Measurements from ENCODE around the gene NOC4L. TPM values are rescaled to one million over a fixed set of nuclear protein-coding genes. Genes with fewer than 3 reads are reported as not detected.

Gene NOC4L
- total RNA-seq, 4 donors from 2014 or later = 10.4 to 15.4 (median 11.5) TPM

DNA sequence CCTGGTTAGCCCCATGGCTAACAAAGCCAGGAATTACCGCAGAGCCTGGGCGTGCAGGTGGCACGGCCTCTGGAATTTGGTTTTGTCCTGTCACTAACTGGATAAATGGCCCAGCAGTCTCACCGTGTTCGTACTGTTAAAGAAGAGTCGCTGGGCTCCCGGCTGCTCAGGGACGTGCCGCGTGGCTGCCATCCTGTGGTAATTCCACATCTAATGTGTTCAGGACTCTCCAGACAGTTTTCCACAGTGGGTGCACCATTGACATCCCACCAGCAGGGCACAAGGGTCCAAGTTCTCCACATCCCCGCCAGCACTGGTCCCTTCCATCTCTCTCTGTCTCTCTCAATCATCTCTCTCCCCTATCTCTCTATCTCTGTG is 19.6 kb downstream of the NOC4L start:
- Histone ChIP-seq H3K9me3 (no peaks in the 10 kb centered on the region), H3K4me3 (no peak overlapping the region), H3K4me1 (peaks cover 0 to 20% (median 16%) of the 10 kb centered on the region in 4 donors), H3K36me3 (no peaks in the 10 kb centered on the region), H3K27ac (replicated peaks in 1 of 4) (no peak overlapping the region), H3K27me3 (peaks cover 0 to 70% (median 5%) of the 10 kb centered on the region in 4 donors)
- intact Hi-C loops (cut with DNase I) = no loop called here
- no peak for DNase-seq (ENCODE audit: extremely low spot score)
- TF ChIP-seq POLR2AphosphoS5 (IDR thresholded peaks at IDR 0.05) = no peak
- TF ChIP-seq, protein P1, sequence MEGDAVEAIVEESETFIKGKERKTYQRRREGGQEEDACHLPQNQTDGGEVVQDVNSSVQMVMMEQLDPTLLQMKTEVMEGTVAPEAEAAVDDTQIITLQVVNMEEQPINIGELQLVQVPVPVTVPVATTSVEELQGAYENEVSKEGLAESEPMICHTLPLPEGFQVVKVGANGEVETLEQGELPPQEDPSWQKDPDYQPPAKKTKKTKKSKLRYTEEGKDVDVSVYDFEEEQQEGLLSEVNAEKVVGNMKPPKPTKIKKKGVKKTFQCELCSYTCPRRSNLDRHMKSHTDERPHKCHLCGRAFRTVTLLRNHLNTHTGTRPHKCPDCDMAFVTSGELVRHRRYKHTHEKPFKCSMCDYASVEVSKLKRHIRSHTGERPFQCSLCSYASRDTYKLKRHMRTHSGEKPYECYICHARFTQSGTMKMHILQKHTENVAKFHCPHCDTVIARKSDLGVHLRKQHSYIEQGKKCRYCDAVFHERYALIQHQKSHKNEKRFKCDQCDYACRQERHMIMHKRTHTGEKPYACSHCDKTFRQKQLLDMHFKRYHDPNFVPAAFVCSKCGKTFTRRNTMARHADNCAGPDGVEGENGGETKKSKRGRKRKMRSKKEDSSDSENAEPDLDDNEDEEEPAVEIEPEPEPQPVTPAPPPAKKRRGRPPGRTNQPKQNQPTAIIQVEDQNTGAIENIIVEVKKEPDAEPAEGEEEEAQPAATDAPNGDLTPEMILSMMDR (IDR thresholded peaks at IDR 0.05) = peak in 1 of 3 experiments; percentile 4
- WGBS = 56% methylated on average over 11 of the region's 11 CpGs

DNA sequence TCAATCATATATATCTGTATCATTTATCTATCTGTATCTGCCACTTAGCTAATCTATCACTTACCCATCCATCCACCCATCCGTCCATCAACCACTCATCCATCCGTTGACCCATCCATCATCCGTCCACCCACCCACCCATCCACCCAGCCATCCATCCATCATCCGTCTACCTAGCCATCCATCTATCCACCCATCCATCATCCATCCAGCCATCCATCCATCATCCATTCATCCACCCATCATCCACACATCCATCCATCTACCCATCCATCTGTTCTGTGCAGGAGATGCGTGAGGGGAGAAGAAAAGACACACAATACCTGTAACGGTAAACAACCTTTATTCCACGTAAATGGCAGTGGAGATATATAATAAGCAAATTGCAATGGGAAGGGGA is 20.2 kb downstream of the NOC4L start:
- TF ChIP-seq, protein P1 (IDR thresholded peaks at IDR 0.05) = no peak
- no peak for TF ChIP-seq POLR2A (IDR thresholded peaks at IDR 0.05; ENCODE audit: low read depth)
- no peak for TF ChIP-seq POLR2AphosphoS5 (IDR thresholded peaks at IDR 0.05)
- TF ChIP-seq EP300 (IDR thresholded peaks at IDR 0.05) = no peak
- H3K36me3 ChIP-seq = no peaks in the 10 kb centered on the region
- H3K27me3 ChIP-seq = peaks cover 0 to 76% (median 5%) of the 10 kb centered on the region in 4 donors
- intact Hi-C loops (cut with DNase I) = no loop called here
- 85% methylated on average over 7 of the region's 7 CpGs for WGBS
- no peaks in the 10 kb centered on the region for H3K9me3 ChIP-seq
- no peak overlapping the region for H3K27ac ChIP-seq (replicated peaks in 1 of 4)
- peaks cover 0 to 20% (median 16%) of the 10 kb centered on the region in 4 donors for H3K4me1 ChIP-seq
- H3K4me3 ChIP-seq = no peak overlapping the region
- DNase-seq (ENCODE audit: extremely low spot score) = no peak

DNA sequence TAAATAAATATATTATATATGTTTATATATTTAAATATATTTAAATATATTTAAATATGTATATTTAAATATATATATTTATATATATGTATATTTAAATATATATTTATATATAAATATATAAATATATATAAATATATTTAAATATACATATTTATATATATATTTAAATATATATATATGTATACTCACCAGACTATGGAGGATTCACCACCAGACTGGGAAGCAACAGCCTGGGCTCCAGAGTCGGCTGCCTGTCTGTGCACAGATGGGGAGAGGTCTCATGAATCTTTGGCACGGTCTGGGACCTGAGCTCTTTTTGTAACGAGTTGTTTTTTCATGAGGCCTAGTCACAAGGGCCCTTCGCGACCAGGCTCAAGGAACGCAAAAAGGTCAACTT is 21.3 kb downstream of the NOC4L start:
- TF ChIP-seq, protein P1 (IDR thresholded peaks at IDR 0.05) = no peak
- no peak for TF ChIP-seq EP300 (IDR thresholded peaks at IDR 0.05)
- TF ChIP-seq POLR2AphosphoS5 (IDR thresholded peaks at IDR 0.05) = no peak
- TF ChIP-seq POLR2A (IDR thresholded peaks at IDR 0.05; ENCODE audit: low read depth) = no peak
- WGBS = 96% methylated on average over 6 of the region's 6 CpGs
- H3K27me3 ChIP-seq = peaks cover 0 to 85% (median 7%) of the 10 kb centered on the region in 4 donors
- intact Hi-C loops (cut with DNase I) = no loop called here
- no peaks in the 10 kb centered on the region for H3K9me3 ChIP-seq
- no peak overlapping the region for H3K27ac ChIP-seq (replicated peaks in 1 of 4)
- H3K4me3 ChIP-seq = no peak overlapping the region
- peaks cover 0 to 23% (median 20%) of the 10 kb centered on the region in 4 donors for H3K4me1 ChIP-seq
- no peak for DNase-seq (ENCODE audit: extremely low spot score)
- H3K36me3 ChIP-seq = no peaks in the 10 kb centered on the region

DNA sequence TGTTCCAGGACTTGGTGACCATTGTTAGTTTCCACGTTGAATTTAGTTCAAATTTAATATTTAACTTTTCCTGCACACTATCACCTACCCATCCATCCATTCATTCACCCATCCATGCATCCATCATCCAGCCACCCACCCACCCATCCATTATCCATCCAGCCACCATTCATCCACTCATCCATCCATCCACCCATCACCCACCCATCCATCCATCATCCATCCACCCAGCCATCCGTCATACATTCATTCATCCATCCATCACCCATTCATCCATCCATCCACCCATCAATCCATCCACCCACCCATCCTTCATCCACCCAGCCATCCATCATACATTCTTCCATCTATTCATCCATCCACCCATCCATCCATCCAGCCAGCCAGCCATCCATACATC is 21.8 kb downstream of the NOC4L start:
- H3K4me3 ChIP-seq = no peak overlapping the region
- DNase-seq (ENCODE audit: extremely low spot score) = no peak
- WGBS = 96% methylated on average over 2 of the region's 2 CpGs
- TF ChIP-seq POLR2A (IDR thresholded peaks at IDR 0.05; ENCODE audit: low read depth) (no peak), EP300 (IDR thresholded peaks at IDR 0.05) (no peak), POLR2AphosphoS5 (IDR thresholded peaks at IDR 0.05) (no peak)
- TF ChIP-seq, protein P1 (IDR thresholded peaks at IDR 0.05) = no peak
- intact Hi-C loops (cut with DNase I) = no loop called here
- H3K9me3 ChIP-seq = no peaks in the 10 kb centered on the region
- H3K4me1 ChIP-seq = peaks cover 0 to 23% (median 20%) of the 10 kb centered on the region in 4 donors
- H3K36me3 ChIP-seq = no peaks in the 10 kb centered on the region
- H3K27me3 ChIP-seq = peaks cover 0 to 85% (median 7%) of the 10 kb centered on the region in 4 donors
- H3K27ac ChIP-seq (replicated peaks in 1 of 4) = no peak overlapping the region
